OCI-LY3 (cell line): ENCODE results near the gene APBB2.
"Not testable (repeated sequence)": the region's sequence is repeated elsewhere in the genome, so short reads cannot be mapped to it uniquely, and the experiment has no call there.

Experiments used
- H2AFZ ChIP-seq: fragments of 200-600, 300-600 bp; shearing (Covaris generic); 2 replicates; pipeline ENCODE4 v1.6.0; 2014; ENCODE audit warnings: antibody characterized with exemption, low read depth, low read length
- H3K27ac ChIP-seq: fragments of 200-600, 300-600 bp; sonication (generic); 2 replicates; pipeline ENCODE4 v1.5.1; 2014; ENCODE audit warnings: mild to moderate bottlenecking, low read length, moderate library complexity, mixed read lengths
- H3K27me3 ChIP-seq: fragments of 200-600, 300-600 bp; sonication (generic); 2 replicates; pipeline ENCODE4 v1.6.1; 2014; ENCODE audit warnings: low read depth, low read length, mixed read lengths
- H3K36me3 ChIP-seq: fragments of 200-600, 300-600 bp; sonication (generic); replicated peaks from 2 replicates; pipeline ENCODE3; 2014; ENCODE audit warnings: low read depth, low read length, mixed read lengths
- H3K4me1 ChIP-seq: fragments of 300-600, 200-600 bp; sonication (generic); 2 replicates; pipeline ENCODE4 v1.6.1; 2014; ENCODE audit warnings: low read length, mixed read lengths
- H3K4me2 ChIP-seq: fragments of 200-600, 300-600 bp; sonication (generic); 2 replicates; pipeline ENCODE4 v1.6.1; 2014; ENCODE audit warnings: low read length, mixed read lengths
- H3K4me3 ChIP-seq: fragments of 300-600, 200-600 bp; sonication (generic); 2 replicates; pipeline ENCODE4 v1.5.1; 2014; ENCODE audit warnings: antibody characterized with exemption, mild to moderate bottlenecking, low read length, moderate library complexity
- H3K79me2 ChIP-seq: fragments of 300-600, 200-600 bp; shearing (Covaris generic); 2 replicates; pipeline ENCODE4 v1.6.1; 2014; ENCODE audit warnings: mild to moderate bottlenecking, low read length, mixed read lengths
- H3K9ac ChIP-seq: fragments of 300-600, 200-600 bp; shearing (Covaris generic); 2 replicates; pipeline ENCODE4 v1.6.0; 2014; ENCODE audit warnings: mild to moderate bottlenecking, low read length, moderate library complexity
- H3K9me3 ChIP-seq: fragments of 200-600, 300-600 bp; shearing (Covaris generic); 2 replicates; pipeline ENCODE4 v1.6.1; 2014; ENCODE audit warnings: low read length, mixed read lengths; ENCODE audit not compliant: insufficient read depth
- H4K20me1 ChIP-seq: fragments of 200-600, 300-600 bp; sonication (generic); 2 replicates; pipeline ENCODE4 v1.6.1; 2016; ENCODE audit warnings: low read length, mixed read lengths; ENCODE audit not compliant: insufficient read depth
- CTCF ChIP-seq: fragments of 200-600, 300-600 bp; sonication (generic); IDR thresholded peaks from 2 replicates; pipeline ENCODE4 v1.5.1; 2014; ENCODE audit warnings: antibody characterized with exemption, low read length, low read depth
- EZH2phosphoT487 ChIP-seq: fragments of 200-600 bp; shearing (Covaris generic); IDR thresholded peaks from 2 replicates; pipeline ENCODE4 v1.6.1; 2018; ENCODE audit warnings: antibody characterized with exemption, mixed run types, low read depth

Gene APBB2

GRCh38 chr4:40927074-40927473 is 287.3 kb downstream of the APBB2 start:
- Histone ChIP-seq H3K9me3 (no peaks in the 10 kb centered on the region), H3K27ac (no peak overlapping the region), H2AFZ (no peak overlapping the region), H3K4me2 (peak overlapping the region; percentile 15; the same call in 1 of the 2 replicates), H3K36me3 (no peaks in the 10 kb centered on the region), H3K9ac (no peak overlapping the region), H4K20me1 (no peaks in the 10 kb centered on the region), H3K79me2 (no peaks in the 10 kb centered on the region), H3K4me3 (no peak overlapping the region), H3K4me1 (peaks cover 12% of the 10 kb centered on the region), H3K27me3 (peaks cover 14% of the 10 kb centered on the region)
- TF ChIP-seq EZH2phosphoT487, result no peak

- Histone ChIP-seq H4K20me1 (no peaks in the 10 kb centered on the region), H3K36me3 (no peaks in the 10 kb centered on the region), H3K4me3 (no peak overlapping the region), H3K4me2 (peak overlapping the region; percentile 76), H3K27ac (no peak overlapping the region), H2AFZ (peak overlapping the region; percentile 100), H3K4me1 (peaks cover 12% of the 10 kb centered on the region), H3K79me2 (no peaks in the 10 kb centered on the region), H3K9me3 (no peaks in the 10 kb centered on the region), H3K27me3 (peaks cover 14% of the 10 kb centered on the region), H3K9ac (no peak overlapping the region)
- TF ChIP-seq CTCF (no peak), EZH2phosphoT487 (no peak)
Measured at GRCh38 chr4:40924793-40925117, 289.6 kb downstream of the APBB2 start.

GRCh38 chr4:40924096-40924792 is 290.1 kb downstream of the APBB2 start:
- H4K20me1 ChIP-seq, result no peaks in the 10 kb centered on the region
- TF ChIP-seq CTCF (peak; percentile 77), EZH2phosphoT487 (no peak)

GRCh38 chr4:40923316-40924095 is 290.8 kb downstream of the APBB2 start:
- Histone ChIP-seq H3K27me3 (peaks cover 14% of the 10 kb centered on the region), H2AFZ (0 out of 2 replicates have a peak overlapping the region, but pooled peaks have one; percentile 100), H3K4me1 (peaks cover 12% of the 10 kb centered on the region), H3K4me2 (no peak overlapping the region), H3K36me3 (no peaks in the 10 kb centered on the region), H3K9me3 (no peaks in the 10 kb centered on the region), H4K20me1 (no peaks in the 10 kb centered on the region), H3K9ac (no peak overlapping the region), H3K79me2 (no peaks in the 10 kb centered on the region), H3K27ac (no peak overlapping the region), H3K4me3 (no peak overlapping the region)
- no peak for TF ChIP-seq EZH2phosphoT487
- TF ChIP-seq CTCF, result no peak

More at GRCh38 chr4:40924096-40924792, 290.1 kb downstream of the APBB2 start:
- Histone ChIP-seq H3K27ac (no peak overlapping the region), H3K4me1 (peaks cover 12% of the 10 kb centered on the region), H3K4me3 (peak overlapping the region; percentile 46), H3K79me2 (no peaks in the 10 kb centered on the region), H3K36me3 (no peaks in the 10 kb centered on the region), H3K27me3 (peaks cover 14% of the 10 kb centered on the region), H3K4me2 (peak overlapping the region; percentile 76), H3K9me3 (no peaks in the 10 kb centered on the region), H2AFZ (peak overlapping the region; percentile 100), H3K9ac (no peak overlapping the region)

GRCh38 chr4:40919976-40920375 is 294.4 kb downstream of the APBB2 start:
- H2AFZ ChIP-seq, H3K9ac ChIP-seq, H3K9me3 ChIP-seq, H3K4me1 ChIP-seq, H3K27me3 ChIP-seq, H3K27ac ChIP-seq, H3K4me2 ChIP-seq, H3K36me3 ChIP-seq, H3K4me3 ChIP-seq, H4K20me1 ChIP-seq, H3K79me2 ChIP-seq: not testable (repeated sequence)
